GM19324 (cell line): ENCODE measurements around the gene AIDA.
A peak's percentile ranks its signal among the peaks of the same experiment; 100 is the strongest.

ENCODE experiments used
- ATAC-seq: cut with Tn5 transposase; IDR thresholded peaks from one replicate; pipeline ENCODE4 v1.9.1; 2021; ENCODE audit warnings: mild to moderate bottlenecking, moderate library complexity; ENCODE audit not compliant: unreplicated experiment, low FRiP score

The AIDA gene

GRCh38 chr1:222653178-222653827 is 59.0 kb downstream of the AIDA start:
- no peak for ATAC-seq

GRCh38 chr1:222652676-222653075 is 59.6 kb downstream of the AIDA start:
- no peak for ATAC-seq

GRCh38 chr1:222644636-222644980 is 67.7 kb downstream of the AIDA start:
- ATAC-seq, result no peak

DNA sequence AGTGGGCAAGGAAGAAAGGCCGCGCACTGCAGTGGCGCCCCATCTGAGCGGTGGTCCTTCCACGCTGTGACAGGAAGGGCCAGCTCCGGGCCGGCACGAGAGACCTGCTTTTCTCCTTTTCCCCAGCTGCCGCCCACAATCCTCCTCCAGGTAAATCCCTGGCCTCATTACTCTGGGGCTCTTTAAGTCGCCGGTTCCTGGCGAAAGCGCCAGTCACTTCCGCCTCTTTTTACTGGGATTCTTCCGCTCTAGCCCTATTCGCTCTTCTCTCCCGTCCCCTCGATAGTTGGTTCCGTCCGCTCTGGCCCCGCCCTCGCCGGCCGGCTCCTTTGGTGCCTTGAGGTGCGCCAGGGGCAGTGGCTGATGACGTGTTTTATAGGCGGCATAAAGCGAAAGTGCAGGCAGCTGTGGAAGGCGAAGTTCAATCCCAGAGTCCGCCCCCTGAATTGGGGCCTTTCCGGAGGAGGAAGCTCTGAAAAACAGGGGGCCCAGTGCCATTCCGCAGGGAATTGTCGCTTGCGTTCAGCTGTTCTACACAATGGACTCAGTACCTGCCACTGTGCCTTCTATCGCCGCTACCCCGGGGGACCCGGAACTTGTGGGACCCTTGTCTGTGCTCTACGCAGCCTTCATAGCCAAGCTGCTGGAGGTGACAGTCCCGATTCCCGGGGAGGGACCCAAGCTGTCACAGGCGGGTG is 68.2 kb downstream of the AIDA start:
- peak; percentile 99 for ATAC-seq

- ATAC-seq, result no peak
Measured at GRCh38 chr1:222643606-222643937, 68.7 kb downstream of the AIDA start.

DNA sequence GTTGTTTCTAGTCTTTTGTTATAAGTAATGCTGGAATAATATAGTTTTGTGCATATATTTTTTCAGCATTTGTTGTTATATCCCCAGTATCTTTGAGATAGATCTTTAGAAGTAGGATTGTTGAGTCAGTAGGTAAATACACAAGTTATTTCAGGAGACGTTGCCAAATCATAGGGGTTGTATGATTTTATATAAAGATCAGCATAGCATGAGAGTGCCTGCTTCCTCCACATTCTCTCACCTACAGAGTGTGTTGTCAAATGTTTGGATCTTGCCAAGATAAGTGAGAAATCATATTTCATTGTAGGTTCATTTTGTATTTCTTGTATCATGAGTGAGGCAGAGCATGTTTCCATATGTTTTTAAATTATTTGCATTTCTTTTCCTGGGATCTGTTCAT is 69.8 kb downstream of the AIDA start:
- no peak for ATAC-seq

DNA sequence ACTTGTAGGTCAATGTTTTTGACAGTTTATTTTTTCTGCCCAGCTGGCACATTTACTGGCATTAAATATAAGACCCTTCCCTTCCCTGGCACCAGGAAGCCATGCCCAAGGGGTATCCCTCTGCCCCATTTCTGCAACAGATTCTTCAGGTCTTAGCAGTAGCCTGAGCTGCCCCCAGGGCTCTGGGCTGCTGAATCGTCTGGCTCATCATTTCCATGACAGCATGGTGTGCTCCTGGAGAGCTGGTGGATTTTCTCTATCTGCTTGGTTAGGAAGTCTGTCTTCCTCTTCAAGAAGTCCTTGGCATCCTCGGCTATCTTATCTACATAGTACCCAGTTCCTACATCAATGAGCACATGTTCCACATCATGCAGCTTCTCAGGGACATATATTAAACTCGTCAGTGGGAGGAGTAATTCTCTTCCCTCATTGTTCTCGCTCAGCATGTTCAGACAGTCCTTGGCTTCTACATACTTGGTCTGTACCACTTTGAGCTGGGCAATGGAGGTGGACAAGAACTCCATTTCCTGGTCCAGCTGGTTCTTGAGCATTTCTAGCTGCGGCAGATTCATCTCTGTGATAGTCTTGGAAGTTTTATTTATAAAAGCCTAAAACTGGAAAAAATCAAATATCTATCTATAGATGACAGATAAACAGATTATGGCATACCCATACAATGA is 70.9 kb downstream of the AIDA start:
- no peak for ATAC-seq

GRCh38 chr1:222634180-222635013 is 77.9 kb downstream of the AIDA start:
- ATAC-seq, result peak; percentile 78

DNA sequence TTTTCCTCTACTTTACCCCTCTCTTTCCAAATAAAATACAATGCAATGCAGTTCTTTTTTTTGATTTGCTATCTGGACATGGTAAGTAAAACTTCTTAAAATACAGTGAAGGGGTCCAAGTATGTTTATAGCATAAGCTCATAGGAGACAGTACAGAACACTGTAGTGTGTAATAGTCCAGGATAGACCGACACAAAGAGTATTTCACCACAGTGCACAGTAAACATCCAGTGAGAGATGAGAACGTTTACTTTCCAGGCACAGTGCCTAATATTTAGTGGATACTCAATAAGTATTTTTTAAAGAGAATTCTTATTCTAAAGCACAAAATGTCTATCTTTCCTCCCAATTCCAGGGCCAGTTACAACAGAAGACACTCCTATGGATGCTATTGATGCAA is 79.5 kb downstream of the AIDA start:
- no peak for ATAC-seq

GRCh38 chr1:222631611-222632208 is 80.6 kb downstream of the AIDA start:
- no peak for ATAC-seq

- ATAC-seq, result no peak
Measured at GRCh38 chr1:222629921-222630535, 82.3 kb downstream of the AIDA start.

- no peak for ATAC-seq
Measured at GRCh38 chr1:222627232-222627631, 85.1 kb downstream of the AIDA start.

DNA sequence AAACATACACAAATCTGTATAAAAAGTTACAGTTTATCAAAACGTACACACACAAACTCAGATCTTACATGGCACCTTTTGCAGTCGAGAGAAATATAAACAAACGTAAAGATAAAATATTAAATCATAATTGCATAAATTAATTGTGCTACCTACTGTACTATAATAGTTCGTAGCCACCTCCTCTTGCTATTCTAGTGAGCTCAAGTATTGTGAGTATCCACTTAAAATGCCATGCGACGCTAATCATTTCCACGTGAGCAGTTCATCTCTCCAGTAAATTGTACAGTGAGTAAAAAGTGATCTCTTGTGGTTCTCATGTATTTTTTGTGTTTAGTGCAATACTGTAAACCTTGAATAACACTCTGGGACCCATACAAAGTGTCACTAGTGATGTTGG is 88.1 kb downstream of the AIDA start:
- no peak for ATAC-seq

GRCh38 chr1:222623458-222623857 is 88.8 kb downstream of the AIDA start:
- no peak for ATAC-seq

- ATAC-seq, result no peak
Measured at GRCh38 chr1:222622765-222623164, 89.5 kb downstream of the AIDA start.

GRCh38 chr1:222620566-222620965 is 91.7 kb downstream of the AIDA start:
- ATAC-seq, result peak; percentile 33

DNA sequence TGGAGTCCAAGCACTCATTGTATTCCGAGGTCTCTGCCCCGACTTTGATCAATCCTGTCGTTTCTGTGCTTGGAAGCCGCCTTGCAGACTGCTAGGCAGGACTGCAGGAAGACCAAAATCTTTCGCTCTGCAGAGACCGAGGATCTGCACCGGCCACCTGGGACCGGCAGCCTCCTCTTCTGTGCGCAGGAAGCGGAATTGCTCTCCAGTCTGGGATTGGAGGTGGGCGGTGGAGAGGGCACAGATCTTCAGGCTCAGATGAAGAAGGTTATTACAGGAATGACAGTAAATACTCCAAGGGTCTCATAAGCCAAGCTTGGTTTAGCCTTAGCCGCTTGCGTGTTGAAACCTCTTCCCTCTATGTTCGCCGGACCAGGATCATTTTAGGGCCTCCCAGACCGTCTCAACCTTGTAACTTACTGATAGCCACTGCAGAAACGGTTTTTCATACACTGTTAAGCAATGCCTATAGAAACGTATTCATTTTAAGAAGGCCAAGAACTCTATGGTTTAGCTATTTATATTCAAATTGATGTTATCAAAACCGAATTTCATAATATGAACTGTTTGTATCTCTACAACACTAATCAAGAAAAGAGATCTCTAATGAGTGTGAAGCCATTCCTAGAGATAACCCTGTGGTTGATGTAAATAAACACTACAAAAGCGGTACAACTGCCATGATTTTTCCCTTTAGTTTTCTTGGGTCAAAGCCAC is 93.3 kb downstream of the AIDA start:
- ATAC-seq, result no peak
